ENCODE data around the gene LCT.

The LCT gene

GRCh38 chr2:135743860-135744259 lies 93.1 kb downstream of the LCT start:
- no peak for DNase-seq (ENCODE audit: low spot score)
- TF ChIP-seq CTCF (IDR thresholded peaks at IDR 0.05; ENCODE audit: extremely low read depth, insufficient read depth, missing control alignments): no peak
- in situ Hi-C loops (cut with MboI; ENCODE audit: low pct_unique_long_range_greater_than_20kb, low sequenced_read_pairs, unreplicated experiment): no loop called here

DNA sequence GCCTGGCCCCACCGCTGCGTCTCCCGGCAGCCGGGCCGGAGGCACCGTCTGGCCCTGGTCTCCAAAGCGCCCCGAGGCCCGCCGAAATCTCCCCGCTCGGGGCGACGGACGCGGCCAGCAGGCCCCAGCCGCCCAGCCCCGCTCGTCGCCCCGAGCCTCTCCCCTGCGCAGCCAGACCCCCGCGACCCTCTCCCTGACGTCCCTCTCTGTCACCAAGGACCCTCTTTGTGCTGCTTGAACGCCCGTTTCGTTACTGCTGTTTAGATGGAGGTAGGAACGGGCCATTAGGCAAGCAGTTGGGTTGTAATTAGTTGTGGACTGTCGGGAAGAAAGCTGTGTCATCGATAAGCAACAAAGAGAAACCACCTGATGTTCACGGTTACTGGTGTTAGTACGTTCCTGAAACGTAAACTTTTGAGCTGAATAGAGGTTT lies 94.6 kb downstream of the LCT start:
- in situ Hi-C loops (cut with MboI; ENCODE audit: low pct_unique_long_range_greater_than_20kb, low sequenced_read_pairs, unreplicated experiment): no loop called here
- peak; percentile 63 for DNase-seq (ENCODE audit: low spot score)
- no peak for TF ChIP-seq CTCF (IDR thresholded peaks at IDR 0.05; ENCODE audit: extremely low read depth, insufficient read depth, missing control alignments)

DNA sequence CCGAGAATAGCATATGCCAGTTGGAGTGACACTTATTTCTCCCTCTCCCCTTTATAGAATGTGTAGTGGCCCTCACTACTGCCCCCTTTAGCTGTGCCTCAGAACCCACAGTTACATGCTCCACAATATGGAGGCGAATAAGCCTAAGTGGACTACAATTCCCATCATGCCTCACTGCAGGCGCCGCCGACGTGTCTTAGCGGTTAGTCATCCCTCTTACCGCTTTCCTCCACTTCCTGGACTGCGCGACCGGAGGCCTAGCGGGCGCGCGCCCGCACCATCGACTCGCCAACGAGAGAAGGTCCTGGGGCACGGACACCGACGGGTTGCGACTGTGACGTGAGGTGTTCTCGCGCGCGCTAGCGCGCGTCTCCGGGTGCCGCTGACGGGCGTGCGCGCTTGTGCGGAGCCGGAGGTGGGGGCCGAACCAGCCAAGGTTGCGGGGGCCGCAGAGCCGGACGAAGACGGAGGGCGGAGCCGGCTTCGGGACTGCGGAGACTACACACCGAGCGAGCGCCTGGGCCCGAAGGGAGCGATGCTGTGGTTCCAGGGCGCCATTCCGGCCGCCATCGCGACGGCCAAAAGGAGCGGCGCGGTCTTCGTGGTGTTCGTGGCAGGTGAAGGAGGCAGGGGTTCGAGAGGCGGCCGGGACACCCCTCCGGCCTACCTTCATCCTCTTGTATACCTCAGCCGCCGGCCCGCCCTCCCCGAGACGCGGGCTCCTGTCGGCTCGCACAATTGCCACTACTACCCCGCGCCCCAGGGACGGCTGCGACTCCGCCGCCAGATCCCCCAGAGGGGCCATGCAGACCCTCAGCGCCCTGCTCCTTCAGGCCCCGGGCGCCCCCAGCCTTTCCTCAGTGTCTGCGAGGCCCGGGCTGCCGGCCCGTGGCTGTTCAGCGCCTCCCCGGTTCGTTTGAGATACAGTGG lies 95.3 kb downstream of the LCT start, which contains the start of gene UBXN4:
UBXN4 (plus strand) TSS at position 461 of the 930 bp plus-strand sequence; CDS start at position 536, 75 bp downstream.
- in situ Hi-C loops (cut with MboI; ENCODE audit: low pct_unique_long_range_greater_than_20kb, low sequenced_read_pairs, unreplicated experiment): no loop called here
- peak; percentile 56 for TF ChIP-seq CTCF (IDR thresholded peaks at IDR 0.05; ENCODE audit: extremely low read depth, insufficient read depth, missing control alignments)
- DNase-seq (ENCODE audit: low spot score): peak; percentile 95

- in situ Hi-C loops (cut with MboI; ENCODE audit: low pct_unique_long_range_greater_than_20kb, low sequenced_read_pairs, unreplicated experiment): no loop called here
- no peak for DNase-seq (ENCODE audit: low spot score)
- no peak for TF ChIP-seq CTCF (IDR thresholded peaks at IDR 0.05; ENCODE audit: extremely low read depth, insufficient read depth, missing control alignments)
These were observed 96.0 kb downstream of the LCT start for GRCh38 chr2:135741043-135741394.

GRCh38 chr2:135740206-135740605 lies 96.8 kb downstream of the LCT start:
- in situ Hi-C loops (cut with MboI; ENCODE audit: low pct_unique_long_range_greater_than_20kb, low sequenced_read_pairs, unreplicated experiment): no loop called here
- DNase-seq (ENCODE audit: low spot score): no peak
- TF ChIP-seq CTCF (IDR thresholded peaks at IDR 0.05; ENCODE audit: extremely low read depth, insufficient read depth, missing control alignments): no peak

All from GM13977 (cell line).